Testis (tissue), 2 donors: ENCODE results near the gene APOE.
"Not testable (repeated sequence)": the region's sequence is repeated elsewhere in the genome, so short reads cannot be mapped to it uniquely, and the experiment has no call there.

Experiments used
- POLR2A ChIP-seq: fragments of 450-650 bp; IDR thresholded peaks from one replicate; pipeline ENCODE4 v1.6.1; 2017; ENCODE audit warnings: antibody characterized with exemption, mild to moderate bottlenecking, moderate library complexity
- TF ChIP-seq, protein P1 (sequence below), 3 experiments: fragments of 450-650 bp in 2 of 3; fragments of 200-600 bp in 1 of 3; sonication (generic) in 1 of 3; IDR thresholded peaks; one replicate each; pipeline ENCODE4 v1.5.1; 2016 to 2019; ENCODE audit warnings: antibody characterized with exemption in 3 of 3, mild to moderate bottlenecking in 2 of 3, moderate library complexity in 1 of 3

DNA sequence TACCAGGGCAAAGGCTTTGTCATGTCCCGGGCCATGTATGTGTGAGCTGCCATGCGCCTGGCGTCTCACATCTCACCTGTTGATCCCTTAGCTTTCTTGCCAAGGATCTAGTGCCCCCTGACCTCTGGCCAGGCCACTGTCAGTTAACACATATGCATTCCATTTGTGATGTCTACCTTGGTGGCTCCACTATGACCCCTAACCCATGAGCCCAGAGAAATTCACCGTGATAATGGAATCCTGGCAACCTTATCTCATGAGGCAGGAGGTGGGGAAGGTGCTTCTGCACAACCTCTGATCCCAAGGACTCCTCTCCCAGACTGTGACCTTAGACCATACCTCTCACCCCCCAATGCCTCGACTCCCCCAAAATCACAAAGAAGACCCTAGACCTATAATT lies 17.3 kb upstream of the APOE start:
- TF ChIP-seq, protein P1, sequence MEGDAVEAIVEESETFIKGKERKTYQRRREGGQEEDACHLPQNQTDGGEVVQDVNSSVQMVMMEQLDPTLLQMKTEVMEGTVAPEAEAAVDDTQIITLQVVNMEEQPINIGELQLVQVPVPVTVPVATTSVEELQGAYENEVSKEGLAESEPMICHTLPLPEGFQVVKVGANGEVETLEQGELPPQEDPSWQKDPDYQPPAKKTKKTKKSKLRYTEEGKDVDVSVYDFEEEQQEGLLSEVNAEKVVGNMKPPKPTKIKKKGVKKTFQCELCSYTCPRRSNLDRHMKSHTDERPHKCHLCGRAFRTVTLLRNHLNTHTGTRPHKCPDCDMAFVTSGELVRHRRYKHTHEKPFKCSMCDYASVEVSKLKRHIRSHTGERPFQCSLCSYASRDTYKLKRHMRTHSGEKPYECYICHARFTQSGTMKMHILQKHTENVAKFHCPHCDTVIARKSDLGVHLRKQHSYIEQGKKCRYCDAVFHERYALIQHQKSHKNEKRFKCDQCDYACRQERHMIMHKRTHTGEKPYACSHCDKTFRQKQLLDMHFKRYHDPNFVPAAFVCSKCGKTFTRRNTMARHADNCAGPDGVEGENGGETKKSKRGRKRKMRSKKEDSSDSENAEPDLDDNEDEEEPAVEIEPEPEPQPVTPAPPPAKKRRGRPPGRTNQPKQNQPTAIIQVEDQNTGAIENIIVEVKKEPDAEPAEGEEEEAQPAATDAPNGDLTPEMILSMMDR (IDR thresholded peaks at IDR 0.05) = not testable (repeated sequence)
- TF ChIP-seq POLR2A = not testable (repeated sequence)
